ENCODE data around the gene RASSF5.

DNA sequence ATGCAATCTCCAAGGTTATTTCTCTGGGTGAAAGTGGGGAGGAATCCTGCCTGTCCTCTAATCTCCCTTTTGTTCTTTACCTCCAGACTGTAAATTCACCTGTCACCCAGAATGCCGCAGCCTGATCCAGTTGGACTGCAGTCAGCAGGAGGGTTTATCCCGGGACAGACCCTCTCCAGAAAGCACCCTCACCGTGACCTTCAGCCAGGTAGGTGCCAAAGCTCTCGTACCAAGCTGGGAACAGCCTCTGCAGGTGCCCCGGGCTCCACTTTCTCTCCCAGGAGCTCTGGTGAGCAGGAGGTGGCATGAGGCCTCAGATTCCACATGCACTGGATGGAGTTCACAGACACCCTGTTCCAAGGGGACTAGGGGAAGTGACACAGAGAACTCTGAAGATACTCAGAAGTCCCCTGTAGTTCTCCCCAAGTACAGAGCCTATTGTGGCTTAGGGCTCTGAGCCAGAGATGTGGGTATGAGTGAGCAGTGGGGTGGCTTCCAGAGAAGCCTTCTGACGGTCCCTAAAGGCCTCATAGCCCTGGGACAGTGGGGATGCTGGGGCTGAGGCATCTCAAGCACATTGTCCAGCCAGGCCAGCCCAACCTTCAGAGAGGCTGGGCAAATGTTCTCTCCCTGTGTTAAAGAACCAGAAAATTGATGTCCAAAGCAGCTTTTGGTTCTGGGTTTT lies 30.9 kb downstream of the RASSF5 start:
- TF ChIP-seq TSC22D4 (tag; IDR thresholded peaks at IDR 0.05) (no peak), FOXA1 (IDR thresholded peaks at IDR 0.05; ENCODE audit: borderline replicate concordance) (no peak), POLR3A (IDR thresholded peaks at IDR 0.05; ENCODE audit: borderline replicate concordance, extremely low read depth, insufficient read depth, insufficient read length) (no peak), FOSL1 (tag; conservative IDR thresholded peaks at IDR 0.05) (no peak), HMG20A (CRISPR knock-in tag; conservative IDR thresholded peaks at IDR 0.05) (no peak), KDM2B (CRISPR knock-in tag; IDR thresholded peaks at IDR 0.05) (no peak)

All from K562 (cell line).